CD14-positive monocyte (primary cell): ENCODE data around the gene NFS1. TPM values are rescaled to one million over a fixed set of nuclear protein-coding genes. Genes with fewer than 3 reads are reported as not detected.
A peak's percentile ranks its signal among the peaks of the same experiment; 100 is the strongest.

Experiments used
- DNase-seq, 3 donors: peaks; one replicate each; pipeline ENCODE4 v3.0.0-alpha.2; 2011 to 2022
- H2AFZ ChIP-seq: 2 replicates; pipeline ENCODE4 v1.6.0; 2012; ENCODE audit warnings: mild to moderate bottlenecking, low read depth, low read length, inconsistent platforms; ENCODE audit not compliant: insufficient read depth, poor library complexity, severe bottlenecking
- H3K27ac ChIP-seq, 2 donors: 1 replicate in 1 of 2; 2 replicates in 1 of 2; pipeline ENCODE4 v1.5.1; 2012 to 2013; ENCODE audit warnings: low read length in 2 of 2, control low read depth in 1 of 2, inconsistent platforms in 1 of 2, low read depth in 1 of 2, mild to moderate bottlenecking in 1 of 2
- H3K27me3 ChIP-seq, 2 donors: one replicate each; pipeline versions ENCODE4 v1.6.0 to v1.6.1; 2011 to 2013; ENCODE audit warnings: low read length in 2 of 2; ENCODE audit not compliant: control insufficient read depth in 2 of 2, insufficient read depth in 2 of 2
- H3K36me3 ChIP-seq, 2 donors: replicated peaks in 1 of 2; 1 replicate in 1 of 2; 2 replicates in 1 of 2; pipeline versions ENCODE4 v1.5.1 to v1.6.1; 2012 to 2013; ENCODE audit warnings: low read length in 2 of 2, control low read depth in 1 of 2, inconsistent platforms in 1 of 2, mild to moderate bottlenecking in 1 of 2; ENCODE audit not compliant: insufficient read depth in 2 of 2, control insufficient read depth in 1 of 2
- H3K4me1 ChIP-seq, 2 donors: 1 replicate in 1 of 2; 2 replicates in 1 of 2; pipeline versions ENCODE4 v1.5.1 to v1.6.1; 2012 to 2013; ENCODE audit warnings: low read length in 2 of 2, control low read depth in 1 of 2, inconsistent platforms in 1 of 2, mild to moderate bottlenecking in 1 of 2, moderate library complexity in 1 of 2; ENCODE audit not compliant: insufficient read depth in 2 of 2, control insufficient read depth in 1 of 2
- H3K4me2 ChIP-seq: replicated peaks from 2 replicates; pipeline ENCODE3; 2012; ENCODE audit warnings: low read length, moderate library complexity, mild to moderate bottlenecking; ENCODE audit not compliant: poor library complexity, severe bottlenecking; ENCODE audit errors: extremely low read depth
- H3K4me3 ChIP-seq, 3 experiments: fragments of 200-600 bp in 1 of 3; sonication (generic) in 1 of 3; replicated peaks in 1 of 3; 1 replicate in 2 of 3; 2 replicates in 1 of 3; pipeline ENCODE4 v1.5.1; 2011 to 2013; ENCODE audit warnings: low read length in 3 of 3, mild to moderate bottlenecking in 3 of 3, control low read depth in 2 of 3, low read depth in 2 of 3, inconsistent platforms in 1 of 3, moderate library complexity in 1 of 3
- H3K79me2 ChIP-seq: 2 replicates; pipeline ENCODE4 v1.6.0; 2012; ENCODE audit warnings: mild to moderate bottlenecking, control low read depth, inconsistent platforms, low read length, moderate library complexity; ENCODE audit not compliant: insufficient read depth
- H3K9ac ChIP-seq: 2 replicates; pipeline ENCODE4 v1.6.0; 2017; ENCODE audit warnings: low read length, mild to moderate bottlenecking; ENCODE audit not compliant: insufficient read depth, poor library complexity, severe bottlenecking
- H3K9me3 ChIP-seq, 2 donors: replicated peaks in 1 of 2; 1 replicate in 1 of 2; 2 replicates in 1 of 2; pipeline versions ENCODE4 v1.5.1 to v1.6.1; 2012 to 2013; ENCODE audit warnings: low read length in 2 of 2, control low read depth in 1 of 2; ENCODE audit not compliant: control insufficient read depth in 1 of 2, insufficient read depth in 1 of 2
- H4K20me1 ChIP-seq: 2 replicates; pipeline ENCODE4 v1.6.0; 2012; ENCODE audit warnings: mild to moderate bottlenecking, low read length, control low read depth, moderate library complexity; ENCODE audit not compliant: insufficient read depth
- H3K27ac Mint-ChIP-seq, 7 donors: one replicate each; pipeline ENCODE4 v1.8.0; 2020; ENCODE audit warnings: mild to moderate bottlenecking in 7 of 7, mixed read lengths in 7 of 7, moderate library complexity in 6 of 7, inconsistent platforms in 2 of 7
- H3K27me3 Mint-ChIP-seq, 3 donors: one replicate each; pipeline ENCODE4 v1.8.0; 2021 to 2022; ENCODE audit warnings: low read depth in 3 of 3, mild to moderate bottlenecking in 3 of 3, mixed read lengths in 3 of 3, moderate library complexity in 3 of 3, inconsistent platforms in 1 of 3
- H3K36me3 Mint-ChIP-seq, 2 donors: one replicate each; pipeline ENCODE4 v1.8.0; 2020; ENCODE audit warnings: mixed read lengths in 2 of 2, inconsistent platforms in 1 of 2, mild to moderate bottlenecking in 1 of 2
- H3K4me1 Mint-ChIP-seq: one replicate; pipeline ENCODE4 v1.8.0; 2020; ENCODE audit warnings: mild to moderate bottlenecking, mixed read lengths
- H3K4me3 Mint-ChIP-seq, 2 donors: one replicate each; pipeline ENCODE4 v1.8.0; 2020; ENCODE audit warnings: mild to moderate bottlenecking in 2 of 2, mixed read lengths in 2 of 2, moderate library complexity in 1 of 2
- H3K9me3 Mint-ChIP-seq, 7 donors: one replicate each; pipeline ENCODE4 v1.8.0; 2020 to 2022; ENCODE audit warnings: mixed read lengths in 7 of 7, mild to moderate bottlenecking in 6 of 7, moderate library complexity in 6 of 7, inconsistent platforms in 2 of 7
- WGBS: methylation state at CpG from one replicate; pipeline ENCODE4 v1.1.5; 2013; ENCODE audit warnings: missing lambda C conversion rate; ENCODE audit not compliant: insufficient coverage; 5-methylcytosine and 5-hydroxymethylcytosine counted together
- intact Hi-C, 2 donors: fragments of 100-400 bp; cut with micrococcal nuclease; formaldehyde crosslinking; loops; one replicate each; pipeline versions ENCODE4 v1.15.0 to v1.15.1; 2023
- polyA plus RNA-seq, 3 donors: library from polyadenylated mRNA; depleted of rRNA in 1 of 3; unstranded in 2 of 3; stranded (reverse) in 1 of 3; fragments of 300-500 nt in 2 of 3; fragments of >200 nt in 1 of 3; fragmentation: Illumina TruSeq in 2 of 3; gene quantifications; 1 replicate in 2 of 3; 2 replicates in 1 of 3; pipeline ENCODE4 v1.2.3, GENCODE V29; 2012 to 2021
- TF ChIP-seq, protein P1 (sequence below): fragments of 200-600 bp; IDR thresholded peaks from one replicate; pipeline ENCODE4 v1.8.0; 2022; ENCODE audit warnings: antibody characterized with exemption, mild to moderate bottlenecking

Gene NFS1
- polyA plus RNA-seq, 3 donors, result 18.1 to 21.4 (median 19.2) TPM

DNA sequence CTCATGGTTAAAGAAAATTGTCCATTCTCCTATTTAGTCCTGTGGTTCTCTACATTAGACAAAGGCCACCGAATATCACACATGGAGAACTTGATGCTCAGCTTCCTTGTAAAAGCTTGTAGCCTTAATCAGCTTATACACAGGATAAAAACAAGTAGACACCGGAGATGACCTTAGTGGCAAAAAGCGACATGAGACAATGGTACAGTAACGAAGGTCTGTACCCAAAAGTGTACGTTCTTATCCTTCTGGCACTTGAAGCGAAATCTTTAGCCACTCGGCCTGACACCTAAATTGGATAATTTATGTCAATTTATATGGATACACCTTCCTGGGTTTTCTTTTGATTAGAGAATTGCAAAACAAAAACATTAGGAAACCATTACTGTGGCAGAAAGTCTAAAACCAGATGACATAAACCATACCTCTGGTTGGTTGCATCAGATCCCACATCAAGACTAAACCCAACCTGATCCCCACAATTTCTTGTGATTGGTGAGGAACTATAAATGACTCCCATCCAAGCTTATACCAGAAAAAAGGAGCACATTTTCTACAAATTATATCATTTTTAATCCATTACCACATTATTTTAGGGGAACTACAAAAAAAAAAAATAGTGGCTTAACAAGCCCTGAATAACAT, 36.8 kb upstream of the NFS1 start:
- H3K36me3 ChIP-seq, result peaks cover 95 to 98% of the 10 kb centered on the region in 2 donors
- TF ChIP-seq, protein P1, sequence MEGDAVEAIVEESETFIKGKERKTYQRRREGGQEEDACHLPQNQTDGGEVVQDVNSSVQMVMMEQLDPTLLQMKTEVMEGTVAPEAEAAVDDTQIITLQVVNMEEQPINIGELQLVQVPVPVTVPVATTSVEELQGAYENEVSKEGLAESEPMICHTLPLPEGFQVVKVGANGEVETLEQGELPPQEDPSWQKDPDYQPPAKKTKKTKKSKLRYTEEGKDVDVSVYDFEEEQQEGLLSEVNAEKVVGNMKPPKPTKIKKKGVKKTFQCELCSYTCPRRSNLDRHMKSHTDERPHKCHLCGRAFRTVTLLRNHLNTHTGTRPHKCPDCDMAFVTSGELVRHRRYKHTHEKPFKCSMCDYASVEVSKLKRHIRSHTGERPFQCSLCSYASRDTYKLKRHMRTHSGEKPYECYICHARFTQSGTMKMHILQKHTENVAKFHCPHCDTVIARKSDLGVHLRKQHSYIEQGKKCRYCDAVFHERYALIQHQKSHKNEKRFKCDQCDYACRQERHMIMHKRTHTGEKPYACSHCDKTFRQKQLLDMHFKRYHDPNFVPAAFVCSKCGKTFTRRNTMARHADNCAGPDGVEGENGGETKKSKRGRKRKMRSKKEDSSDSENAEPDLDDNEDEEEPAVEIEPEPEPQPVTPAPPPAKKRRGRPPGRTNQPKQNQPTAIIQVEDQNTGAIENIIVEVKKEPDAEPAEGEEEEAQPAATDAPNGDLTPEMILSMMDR, result no peak
- no CpG with 5 or more reads among the region's 7 CpGs for WGBS
- peaks cover 100% of the 10 kb centered on the region for H3K79me2 ChIP-seq
- Mint-ChIP-seq H3K36me3 (peaks cover 70 to 97% of the 10 kb centered on the region in 2 donors), H3K27ac (peak overlapping the region in 1 of 7 donors; percentile 15), H3K4me3 (no peak overlapping the region), H3K27me3 (no peaks in the 10 kb centered on the region), H3K4me1 (peaks cover 23% of the 10 kb centered on the region), H3K9me3 (no peaks in the 10 kb centered on the region)
- H3K4me3 ChIP-seq, result no peak overlapping the region
- H3K9me3 ChIP-seq, result no peaks in the 10 kb centered on the region
- H3K4me1 ChIP-seq, result peaks cover 14 to 36% of the 10 kb centered on the region in 2 donors
- H3K4me2 ChIP-seq, result no peak overlapping the region
- H3K27me3 ChIP-seq, result no peaks in the 10 kb centered on the region
- no peak overlapping the region for H3K9ac ChIP-seq
- H2AFZ ChIP-seq, result no peak overlapping the region
- no peak overlapping the region for H3K27ac ChIP-seq
- no peak for DNase-seq
- intact Hi-C loops, result loop anchor here in 1 of 2 donors (2.0 to 5.0 kb wide), 2 partner anchors 15 to 34 kb away; no protein-coding TSS in a partner anchor
- peaks cover 100% of the 10 kb centered on the region for H4K20me1 ChIP-seq

DNA sequence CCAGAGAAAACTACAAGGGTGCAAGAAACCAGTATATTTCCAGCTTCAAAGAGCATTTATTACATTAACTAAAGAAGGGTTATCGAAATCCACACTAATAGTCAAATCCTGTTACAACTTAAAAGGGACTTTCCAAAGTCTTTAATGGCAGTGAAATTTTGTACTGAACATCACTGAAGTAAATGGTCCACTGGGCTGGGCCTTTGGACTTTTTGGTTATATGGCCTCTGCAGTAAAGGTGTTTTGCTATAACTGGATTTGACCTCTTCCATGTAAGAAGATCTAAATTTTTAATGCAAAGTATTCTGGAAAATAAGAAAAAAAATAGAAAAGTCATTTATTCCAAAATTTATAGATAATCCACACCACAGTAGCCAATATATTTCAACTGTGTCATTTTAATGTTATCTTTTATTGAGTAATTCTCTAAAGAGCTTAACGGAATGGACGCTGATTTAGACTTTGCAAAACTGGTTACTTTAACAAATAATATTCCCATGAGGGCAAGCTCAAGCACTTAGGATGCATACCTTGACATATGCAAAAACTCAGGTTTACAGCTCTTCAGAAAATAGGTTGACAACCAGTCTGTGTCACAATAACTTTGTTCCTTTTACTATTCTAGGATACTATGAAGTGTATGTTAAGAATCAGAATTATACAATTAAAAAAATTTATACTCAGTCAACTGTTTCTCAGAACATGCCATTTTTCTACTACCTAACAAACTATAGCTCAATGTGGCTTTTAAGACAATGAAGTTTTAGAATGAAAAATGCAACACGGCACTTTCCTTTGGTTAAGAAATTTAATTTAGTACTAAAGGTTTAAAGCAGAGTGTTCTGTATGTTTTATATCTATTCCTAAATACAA, 35.9 kb upstream of the NFS1 start:
- intact Hi-C loops, result loop anchor here (5.0 kb wide), 3 partner anchors 33 to 38 kb away; partner anchors contain the start of genes NFS1 (in 1 of the 2), PHF20 (in 1 of the 2) and ROMO1 (in 1 of the 2)
- H3K36me3 Mint-ChIP-seq, result peaks cover 70 to 97% of the 10 kb centered on the region in 2 donors

More for the DNA sequence above, 35.9 kb upstream of the NFS1 start:
- Mint-ChIP-seq H3K27me3 (no peaks in the 10 kb centered on the region), H3K9me3 (no peaks in the 10 kb centered on the region), H3K4me1 (peaks cover 17% of the 10 kb centered on the region), H3K4me3 (no peak overlapping the region), H3K27ac (peak overlapping the region in 3 of 7 donors; percentile 2 to 60 (median 44))
- H3K4me2 ChIP-seq, result no peak overlapping the region
- no peaks in the 10 kb centered on the region for H3K27me3 ChIP-seq
- no CpG with 5 or more reads among the region's 4 CpGs for WGBS
- no peak overlapping the region for H2AFZ ChIP-seq
- no peak overlapping the region for H3K9ac ChIP-seq
- TF ChIP-seq, protein P1, result no peak
- H3K36me3 ChIP-seq, result peaks cover 97 to 99% of the 10 kb centered on the region in 2 donors
- no peak for DNase-seq
- H3K79me2 ChIP-seq, result peaks cover 100% of the 10 kb centered on the region
- H3K27ac ChIP-seq, result no peak overlapping the region
- H4K20me1 ChIP-seq, result peaks cover 100% of the 10 kb centered on the region
- no peaks in the 10 kb centered on the region for H3K9me3 ChIP-seq
- H3K4me1 ChIP-seq, result peaks cover 6 to 27% of the 10 kb centered on the region in 2 donors
- H3K4me3 ChIP-seq, result no peak overlapping the region
